Upper lobe of right lung (tissue), 1 donor: ENCODE data around the gene MITF. TPM values are rescaled to one million over a fixed set of nuclear protein-coding genes. Genes with fewer than 3 reads are reported as not detected.

ENCODE experiments used
- ATAC-seq: fragments of 200-7000 bp; cut with Tn5 transposase; one replicate; pipeline ENCODE4 v1.9.1; 2020; ENCODE audit warnings: mild to moderate bottlenecking, moderate library complexity
- DNase-seq: peaks from one replicate; pipeline ENCODE4 v3.0.0-alpha.2; 2020
- H3K27ac ChIP-seq: fragments of 200-600 bp; one replicate; pipeline ENCODE4 v1.8.0; 2022
- H3K27me3 ChIP-seq: fragments of 200-600 bp; one replicate; pipeline ENCODE4 v1.8.0; 2022; ENCODE audit warnings: mild to moderate bottlenecking
- H3K36me3 ChIP-seq: fragments of 200-600 bp; one replicate; pipeline ENCODE4 v1.8.0; 2022
- H3K4me1 ChIP-seq: fragments of 200-600 bp; one replicate; pipeline ENCODE4 v1.8.0; 2022
- H3K4me3 ChIP-seq: fragments of 200-600 bp; one replicate; pipeline ENCODE4 v1.8.0; 2022; ENCODE audit warnings: mild to moderate bottlenecking
- H3K9me3 ChIP-seq: fragments of 200-600 bp; one replicate; pipeline ENCODE4 v1.8.0; 2022
- CTCF ChIP-seq: fragments of 200-600 bp; IDR thresholded peaks from one replicate; pipeline ENCODE4 v1.8.0; 2022; ENCODE audit warnings: antibody characterized with exemption
- intact Hi-C: fragments of 100-400 bp; cut with DNase I; formaldehyde crosslinking; loops from one replicate; pipeline ENCODE4 v1.11.0; 2022
- total RNA-seq: library from RNA; stranded (reverse); fragmentation: NEBNext Ultra II Directional; extraction: Animal tissue kit (Norgen Biotek cat#: 25700); gene quantifications from one replicate; pipeline ENCODE4 v1.2.1, GENCODE V29; 2021
- donor health status: DM: no; HTN: yes; CAD: no; lungs with severe emphysema.

Gene MITF
- total RNA-seq, 1 donor from 2014 or later, result 29.5 TPM

GRCh38 chr3:69743975-69744906, 5.0 kb downstream of the MITF start:
- ATAC-seq, result no peak
- H3K4me3 ChIP-seq, result no peak overlapping the region
- peaks cover 22% of the 10 kb centered on the region for H3K4me1 ChIP-seq
- intact Hi-C loops, result no loop called here
- no peaks in the 10 kb centered on the region for H3K36me3 ChIP-seq
- H3K27me3 ChIP-seq, result no peaks in the 10 kb centered on the region
- H3K9me3 ChIP-seq, result no peaks in the 10 kb centered on the region
- no peak for TF ChIP-seq CTCF
- DNase-seq, result no peak
- no peak overlapping the region for H3K27ac ChIP-seq

GRCh38 chr3:69745505-69745904, 6.2 kb downstream of the MITF start:
- no peak for TF ChIP-seq CTCF
- Histone ChIP-seq H3K27ac (peak overlapping the region; percentile 34), H3K36me3 (no peaks in the 10 kb centered on the region), H3K4me1 (peaks cover 30% of the 10 kb centered on the region), H3K27me3 (no peaks in the 10 kb centered on the region), H3K4me3 (no peak overlapping the region), H3K9me3 (no peaks in the 10 kb centered on the region)
- no peak for ATAC-seq
- intact Hi-C loops, result no loop called here
- no peak for DNase-seq

GRCh38 chr3:69746119-69746518, 6.9 kb downstream of the MITF start:
- Histone ChIP-seq H3K27me3 (no peaks in the 10 kb centered on the region), H3K4me3 (no peak overlapping the region), H3K9me3 (no peaks in the 10 kb centered on the region), H3K27ac (peak overlapping the region; percentile 34), H3K36me3 (no peaks in the 10 kb centered on the region), H3K4me1 (peaks cover 35% of the 10 kb centered on the region)
- TF ChIP-seq CTCF, result no peak
- DNase-seq (no peak), ATAC-seq (no peak)
- intact Hi-C loops, result no loop called here

- peaks cover 38% of the 10 kb centered on the region for H3K4me1 ChIP-seq
- H3K36me3 ChIP-seq, result no peaks in the 10 kb centered on the region
- no peak for TF ChIP-seq CTCF
- peak; percentile 85 for ATAC-seq
- peak overlapping the region; percentile 28 for H3K27ac ChIP-seq
- H3K27me3 ChIP-seq, result no peaks in the 10 kb centered on the region
- H3K9me3 ChIP-seq, result no peaks in the 10 kb centered on the region
- no peak overlapping the region for H3K4me3 ChIP-seq
- DNase-seq, result no peak
- intact Hi-C loops, result no loop called here
These were observed 8.4 kb downstream of the MITF start for GRCh38 chr3:69747511-69748258.

- peaks cover 39% of the 10 kb centered on the region for H3K4me1 ChIP-seq
- no peaks in the 10 kb centered on the region for H3K36me3 ChIP-seq
- no peak for TF ChIP-seq CTCF
- no peak for DNase-seq
- H3K27ac ChIP-seq, result no peak overlapping the region
- H3K4me3 ChIP-seq, result no peak overlapping the region
- intact Hi-C loops, result no loop called here
- no peaks in the 10 kb centered on the region for H3K27me3 ChIP-seq
- H3K9me3 ChIP-seq, result no peaks in the 10 kb centered on the region
- peak; percentile 73 for ATAC-seq
These were observed 9.2 kb downstream of the MITF start for GRCh38 chr3:69748503-69748902.
